Adrenal gland (tissue), 5 donors: Measurements from ENCODE around the gene RPS6KA5.

Experiments used
- CTCF ChIP-seq, 6 experiments: fragments of 450-650 bp in 4 of 6; fragments of 200-600 bp in 2 of 6; sonication (generic) in 1 of 6; IDR thresholded peaks; 1 replicate in 5 of 6; 2 replicates in 1 of 6; pipeline versions ENCODE4 v1.5.1 to v1.8.0; 2016 to 2021; ENCODE audit warnings: antibody characterized with exemption in 6 of 6, mild to moderate bottlenecking in 2 of 6, moderate library complexity in 1 of 6
- POLR2A ChIP-seq, 2 donors: fragments of 450-650 bp; IDR thresholded peaks; one replicate each; pipeline ENCODE4 v1.6.1; 2017; ENCODE audit warnings: antibody characterized with exemption in 2 of 2, mild to moderate bottlenecking in 2 of 2, moderate library complexity in 1 of 2
- donor health status: DM: no; HTN: no; CAD: no.

GRCh38 chr14:91005716-91006115, 54.7 kb downstream of the RPS6KA5 start:
- TF ChIP-seq CTCF (IDR thresholded peaks at IDR 0.05) (no peak), POLR2A (IDR thresholded peaks at IDR 0.05) (no peak)
